H9 (cell line): ENCODE measurements around the gene KIAA0930. TPM values are rescaled to one million over a fixed set of nuclear protein-coding genes. Genes with fewer than 3 reads are reported as not detected.

Experiments
- DNase-seq: peaks from one replicate; pipeline ENCODE4 v3.0.0-alpha.2; 2017
- H2AFZ ChIP-seq: one replicate; pipeline ENCODE4 v1.6.1; 2013; ENCODE audit warnings: mild to moderate bottlenecking, low read length, control low read depth, moderate library complexity
- H2AK5ac ChIP-seq: 2 replicates; pipeline ENCODE4 v1.6.1; 2013; ENCODE audit warnings: low read length, control low read depth, mixed read lengths; ENCODE audit not compliant: insufficient read length
- H2BK120ac ChIP-seq: one replicate; pipeline ENCODE4 v1.6.1; 2013; ENCODE audit warnings: low read depth, mild to moderate bottlenecking, low read length, control low read depth, inconsistent platforms; ENCODE audit not compliant: poor library complexity, severe bottlenecking
- H2BK12ac ChIP-seq: 2 replicates; pipeline ENCODE4 v1.6.1; 2013; ENCODE audit warnings: low read length, control low read depth, mixed read lengths, low read depth; ENCODE audit not compliant: insufficient read length
- H2BK15ac ChIP-seq: 2 replicates; pipeline ENCODE4 v1.6.1; 2013; ENCODE audit warnings: low read depth, low read length, control low read depth
- H2BK20ac ChIP-seq: one replicate; pipeline ENCODE4 v1.6.1; 2013; ENCODE audit warnings: low read depth, mild to moderate bottlenecking, low read length, control low read depth, inconsistent platforms; ENCODE audit not compliant: poor library complexity, severe bottlenecking
- H2BK5ac ChIP-seq: 2 replicates; pipeline ENCODE4 v1.6.1; 2013; ENCODE audit warnings: low read length, control low read depth, mixed read lengths; ENCODE audit not compliant: insufficient read length
- H3K14ac ChIP-seq: 2 replicates; pipeline ENCODE4 v1.6.1; 2013; ENCODE audit warnings: low read length, control low read depth; ENCODE audit not compliant: insufficient read depth
- H3K18ac ChIP-seq: 2 replicates; pipeline ENCODE4 v1.6.1; 2013; ENCODE audit warnings: low read depth, mild to moderate bottlenecking, mixed read lengths, low read length, control low read depth; ENCODE audit not compliant: insufficient read length
- H3K23ac ChIP-seq: 2 replicates; pipeline ENCODE4 v1.6.1; 2013; ENCODE audit warnings: low read length, control low read depth, mixed read lengths, low read depth; ENCODE audit not compliant: insufficient read length
- H3K23me2 ChIP-seq: 2 replicates; pipeline ENCODE4 v1.6.1; 2013; ENCODE audit warnings: low read depth, mild to moderate bottlenecking, mixed read lengths, low read length, control low read depth; ENCODE audit not compliant: insufficient read length, poor library complexity, severe bottlenecking
- H3K27ac ChIP-seq: 2 replicates; pipeline ENCODE4 v1.5.1; 2013; ENCODE audit warnings: low read length, control low read depth, mixed read lengths, low read depth; ENCODE audit not compliant: insufficient read length
- H3K27me3 ChIP-seq: 2 replicates; pipeline ENCODE4 v1.6.1; 2013; ENCODE audit warnings: low read length, control low read depth, inconsistent platforms; ENCODE audit not compliant: insufficient read depth
- H3K4ac ChIP-seq: 2 replicates; pipeline ENCODE4 v1.6.1; 2013; ENCODE audit warnings: low read depth, mild to moderate bottlenecking, control low read depth, inconsistent platforms, low read length, moderate library complexity
- H3K4me1 ChIP-seq: 2 replicates; pipeline ENCODE4 v1.6.1; 2013; ENCODE audit warnings: low read length, control low read depth, inconsistent platforms; ENCODE audit not compliant: insufficient read depth
- H3K4me2 ChIP-seq: 2 replicates; pipeline ENCODE4 v1.6.1; 2013; ENCODE audit warnings: low read length, control low read depth, mixed read lengths; ENCODE audit not compliant: insufficient read length, insufficient read depth
- H3K56ac ChIP-seq: 2 replicates; pipeline ENCODE4 v1.6.1; 2013; ENCODE audit warnings: low read depth, mild to moderate bottlenecking, mixed read lengths, low read length, control low read depth; ENCODE audit not compliant: insufficient read length
- H3K79me1 ChIP-seq: 2 replicates; pipeline ENCODE4 v1.6.1; 2013; ENCODE audit warnings: low read depth, mild to moderate bottlenecking, moderate library complexity, low read length, control low read depth, inconsistent platforms; ENCODE audit not compliant: insufficient read depth, poor library complexity, severe bottlenecking
- H3K79me2 ChIP-seq: 2 replicates; pipeline ENCODE4 v1.6.1; 2013; ENCODE audit warnings: low read length, control low read depth, inconsistent platforms; ENCODE audit not compliant: insufficient read depth
- H3K9ac ChIP-seq: 2 replicates; pipeline ENCODE4 v1.6.1; 2013; ENCODE audit warnings: low read length, control low read depth, mixed read lengths; ENCODE audit not compliant: insufficient read length; ENCODE audit errors: extremely low read depth
- H3K9me3 ChIP-seq: one replicate; pipeline ENCODE4 v1.6.1; 2013; ENCODE audit warnings: low read depth, low read length, inconsistent platforms; ENCODE audit not compliant: control insufficient read depth
- H3T11ph ChIP-seq: one replicate; pipeline ENCODE4 v1.6.1; 2013; ENCODE audit warnings: mild to moderate bottlenecking, low read length, control low read depth, inconsistent platforms
- H4K20me1 ChIP-seq: one replicate; pipeline ENCODE4 v1.6.1; 2013; ENCODE audit not compliant: control insufficient read depth, insufficient read length, insufficient read depth
- H4K5ac ChIP-seq: 2 replicates; pipeline ENCODE4 v1.6.1; 2013; ENCODE audit warnings: low read depth, mild to moderate bottlenecking, mixed read lengths, low read length, control low read depth; ENCODE audit not compliant: insufficient read length
- H4K8ac ChIP-seq: replicated peaks from 2 replicates; pipeline ENCODE4 v1.6.1; 2013; ENCODE audit warnings: low read length, control low read depth, mixed read lengths, low read depth; ENCODE audit not compliant: insufficient read length
- H4K91ac ChIP-seq: 2 replicates; pipeline ENCODE4 v1.6.1; 2013; ENCODE audit warnings: low read depth, mild to moderate bottlenecking, moderate library complexity, mixed read lengths, low read length, control low read depth; ENCODE audit not compliant: insufficient read length
- H3K27ac Mint-ChIP-seq, 3 experiments: 2 replicates in 2 of 3; 3 replicates in 1 of 3; pipeline ENCODE4 v1.8.0; 2020 to 2021; ENCODE audit warnings: mixed read lengths in 3 of 3, mild to moderate bottlenecking in 1 of 3, moderate library complexity in 1 of 3
- H3K27me3 Mint-ChIP-seq: 2 replicates; pipeline ENCODE4 v1.8.0; 2021; ENCODE audit warnings: low read depth, mild to moderate bottlenecking, moderate library complexity, mixed read lengths
- H3K36me3 Mint-ChIP-seq, 3 experiments: 2 replicates in 2 of 3; 3 replicates in 1 of 3; pipeline ENCODE4 v1.8.0; 2020 to 2021; ENCODE audit warnings: low read depth in 3 of 3, mixed read lengths in 3 of 3; ENCODE audit not compliant: insufficient read depth in 1 of 3
- H3K4me1 Mint-ChIP-seq, 2 experiments: 2 replicates each; pipeline ENCODE4 v1.8.0; 2020; ENCODE audit warnings: mixed read lengths in 2 of 2
- H3K4me3 Mint-ChIP-seq, 2 experiments: 2 replicates in 1 of 2; 3 replicates in 1 of 2; pipeline ENCODE4 v1.8.0; 2020 to 2021; ENCODE audit warnings: mild to moderate bottlenecking in 2 of 2, mixed read lengths in 2 of 2, moderate library complexity in 1 of 2
- H3K9me3 Mint-ChIP-seq, 2 experiments: 2 replicates in 1 of 2; 3 replicates in 1 of 2; pipeline ENCODE4 v1.8.0; 2020; ENCODE audit warnings: mild to moderate bottlenecking in 2 of 2, mixed read lengths in 2 of 2, moderate library complexity in 1 of 2
- CTCF ChIP-seq: fragments of 200-600 bp; sonication (generic); conservative IDR thresholded peaks from 3 replicates; pipeline ENCODE4 v1.8.0; 2021; ENCODE audit warnings: antibody characterized with exemption, mild to moderate bottlenecking
- WGBS: extraction: QIAGEN DNeasy Blood & Tissue Kit; methylation state at CpG from one replicate; pipeline ENCODE4 v1.1.7; 2013; ENCODE audit warnings: missing lambda C conversion rate, low lambda C conversion rate, mixed read lengths; ENCODE audit not compliant: insufficient read length; ENCODE audit errors: extremely low coverage; 5-methylcytosine and 5-hydroxymethylcytosine counted together
- total RNA-seq: library from RNA; stranded (reverse); gene quantifications from 2 replicates; pipeline ENCODE4 v1.2.1, GENCODE V29; 2021

KIAA0930 gene
- total RNA-seq, 1 experiment from 2014 or later, result 46.2 TPM

GRCh38 chr22:45253039-45253641 lies 12.4 kb upstream of the KIAA0930 start:
- Histone ChIP-seq H2AFZ (no peak overlapping the region), H2BK12ac (no peak overlapping the region), H4K20me1 (no peaks in the 10 kb centered on the region), H2BK20ac (no peak overlapping the region), H3K18ac (no peak overlapping the region), H3K23ac (no peak overlapping the region), H3K27ac (no peak overlapping the region), H3K4me1 (no peaks in the 10 kb centered on the region), H2BK5ac (no peak overlapping the region), H3K4ac (no peak overlapping the region), H3K56ac (no peak overlapping the region), H3K9me3 (no peaks in the 10 kb centered on the region), H3K27me3 (no peaks in the 10 kb centered on the region), H3K9ac (no peak overlapping the region), H3K4me2 (no peak overlapping the region), H2BK15ac (no peak overlapping the region), H3K79me2 (no peaks in the 10 kb centered on the region), H3K79me1 (no peaks in the 10 kb centered on the region), H3K14ac (no peak overlapping the region), H2BK120ac (no peak overlapping the region), H4K8ac (no peak overlapping the region), H3T11ph (no peak overlapping the region), H4K5ac (no peak overlapping the region), H4K91ac (no peak overlapping the region), H3K23me2 (no peaks in the 10 kb centered on the region), H2AK5ac (no peak overlapping the region)
- no peak for DNase-seq
- no peak overlapping the region; a peak in 1 of 7 replicates for H3K27ac Mint-ChIP-seq
- peaks cover 3 to 7% of the 10 kb centered on the region in 2 experiments for H3K9me3 Mint-ChIP-seq
- no peak for TF ChIP-seq CTCF
- WGBS, result no CpG with 5 or more reads among the region's 10 CpGs
- H3K36me3 Mint-ChIP-seq, result peaks cover 0 to 4% (median 0%) of the 10 kb centered on the region in 3 experiments; a peak in 3 of 7 replicates
- peaks cover 0 to 4% of the 10 kb centered on the region in 2 experiments; a peak in 1 of 4 replicates for H3K4me1 Mint-ChIP-seq
- peaks cover 11% of the 10 kb centered on the region for H3K27me3 Mint-ChIP-seq
- no peak overlapping the region for H3K4me3 Mint-ChIP-seq
